MM.1S (cell line): ENCODE data around the gene CNTN6.

Experiments
- CTCF ChIP-seq: fragments of 300-600 bp; sonication (generic); IDR thresholded peaks from 2 replicates; pipeline ENCODE4 v1.5.1; 2016; ENCODE audit warnings: antibody characterized with exemption, low read length, mixed read lengths
- EZH2 ChIP-seq: fragments of 300-600 bp; sonication (generic); optimal IDR thresholded peaks from 2 replicates; pipeline ENCODE3; 2017; ENCODE audit warnings: low read depth, mild to moderate bottlenecking, antibody characterized with exemption, low read length, mixed read lengths

DNA sequence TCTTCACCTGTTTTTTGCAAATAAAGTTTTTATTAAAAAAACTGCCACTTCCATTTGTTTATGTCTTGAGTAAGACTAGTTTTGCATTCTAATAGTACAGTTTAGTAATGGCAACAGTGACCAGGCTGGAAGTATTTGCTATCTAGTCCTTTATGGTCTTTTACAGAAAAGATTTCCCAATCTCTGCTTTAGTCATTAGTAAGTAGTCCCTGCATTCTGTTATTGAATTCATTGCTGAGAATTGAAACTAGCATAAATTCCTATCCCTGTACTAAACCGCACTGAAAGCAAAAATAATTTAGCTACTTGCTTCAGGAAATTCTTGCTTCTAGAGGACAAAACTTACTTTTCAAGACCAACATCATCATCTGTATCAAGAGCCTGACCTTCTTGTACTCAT lies 46.2 kb downstream of the CNTN6 start:
- TF ChIP-seq CTCF, result no peak
- no peak for TF ChIP-seq EZH2
